ENCODE measurements around the gene MAB21L3. TPM values are rescaled to one million over a fixed set of nuclear protein-coding genes. Genes with fewer than 3 reads are reported as not detected.

MAB21L3 gene
- total RNA-seq, 1 experiment from 2014 or later: not detected

DNA sequence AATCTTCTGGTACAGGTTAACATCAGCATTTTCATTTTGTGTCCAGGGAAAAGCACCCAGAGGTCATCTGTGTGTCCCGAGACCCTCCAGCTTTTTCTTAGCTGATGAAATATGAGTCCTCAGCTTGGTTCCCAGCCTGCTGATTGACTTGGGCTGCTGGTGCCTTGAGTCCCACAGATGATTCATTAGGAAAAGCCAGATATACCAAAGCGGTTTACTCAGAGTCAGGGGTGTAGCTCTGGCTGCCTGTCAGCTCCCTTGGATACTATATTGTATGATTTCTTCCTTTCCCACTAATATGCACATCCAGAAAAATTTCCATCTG is 43.7 kb upstream of the MAB21L3 start:
- no peaks in the 10 kb centered on the region for H3K79me2 ChIP-seq (ENCODE audit: insufficient read depth, low read length)
- H2BK12ac ChIP-seq (ENCODE audit: insufficient read length, low read depth, low read length): no peak overlapping the region
- DNase-seq: no peak
- no peaks in the 10 kb centered on the region for H3K9me3 ChIP-seq (ENCODE audit: control insufficient read depth, low read depth, low read length)
- H3K4me1 Mint-ChIP-seq: no peaks in the 10 kb centered on the region
- H3K4ac ChIP-seq (ENCODE audit: low read depth, low read length): no peak overlapping the region
- H2BK20ac ChIP-seq (ENCODE audit: low read depth, low read length, poor library complexity, severe bottlenecking): no peak overlapping the region
- H4K8ac ChIP-seq (replicated peaks; ENCODE audit: insufficient read length, low read depth, low read length): no peak overlapping the region
- H3K27ac Mint-ChIP-seq: no peak overlapping the region
- no peak overlapping the region for H3K9ac ChIP-seq (ENCODE audit: extremely low read depth, insufficient read length, low read length)
- H3K18ac ChIP-seq (ENCODE audit: insufficient read length, low read depth, low read length): no peak overlapping the region
- H4K20me1 ChIP-seq (ENCODE audit: control insufficient read depth, insufficient read depth, insufficient read length): no peaks in the 10 kb centered on the region
- H2AK5ac ChIP-seq (ENCODE audit: insufficient read length, low read length): no peak overlapping the region
- no peak overlapping the region for H3K4me3 Mint-ChIP-seq
- no peaks in the 10 kb centered on the region for H3K23me2 ChIP-seq (ENCODE audit: insufficient read length, low read depth, low read length, poor library complexity, severe bottlenecking)
- H2BK15ac ChIP-seq (ENCODE audit: low read depth, low read length): no peak overlapping the region
- no peak overlapping the region for H2AFZ ChIP-seq (ENCODE audit: low read length)
- H3K36me3 Mint-ChIP-seq (ENCODE audit: insufficient read depth in 1 of 3, low read depth in 3 of 3): peaks cover 0 to 5% (median 2%) of the 10 kb centered on the region in 3 experiments; a peak in 2 of 7 replicates
- H3K4me2 ChIP-seq (ENCODE audit: insufficient read depth, insufficient read length, low read length): no peak overlapping the region
- H4K91ac ChIP-seq (ENCODE audit: insufficient read length, low read depth, low read length): no peak overlapping the region
- H4K5ac ChIP-seq (ENCODE audit: insufficient read length, low read depth, low read length): no peak overlapping the region
- no peaks in the 10 kb centered on the region for H3K4me1 ChIP-seq (ENCODE audit: insufficient read depth, low read length)
- H2BK120ac ChIP-seq (ENCODE audit: low read depth, low read length, poor library complexity, severe bottlenecking): no peak overlapping the region
- no peaks in the 10 kb centered on the region for H3K9me3 Mint-ChIP-seq
- no peak overlapping the region for H3T11ph ChIP-seq (ENCODE audit: low read length)
- no peak overlapping the region for H2BK5ac ChIP-seq (ENCODE audit: insufficient read length, low read length)
- H3K79me1 ChIP-seq (ENCODE audit: insufficient read depth, low read depth, low read length, poor library complexity, severe bottlenecking): no peaks in the 10 kb centered on the region
- no CpG with 5 or more reads among the region's 2 CpGs for WGBS (ENCODE audit: extremely low coverage, insufficient read length, low lambda C conversion rate)
- H3K23ac ChIP-seq (ENCODE audit: insufficient read length, low read depth, low read length): no peak overlapping the region
- H3K14ac ChIP-seq (ENCODE audit: insufficient read depth, low read length): no peak overlapping the region
- H3K27me3 Mint-ChIP-seq (ENCODE audit: low read depth): no peaks in the 10 kb centered on the region
- no peak overlapping the region for H3K27ac ChIP-seq (ENCODE audit: insufficient read length, low read depth, low read length)
- no peak for TF ChIP-seq CTCF (conservative IDR thresholded peaks at IDR 0.05)
- H3K56ac ChIP-seq (ENCODE audit: insufficient read length, low read depth, low read length): no peak overlapping the region
- H3K27me3 ChIP-seq (ENCODE audit: insufficient read depth, low read length): no peaks in the 10 kb centered on the region
